ENCODE measurements around the gene RBM28. TPM values are rescaled to one million over a fixed set of nuclear protein-coding genes. Genes with fewer than 3 reads are reported as not detected.

The RBM28 gene
- total RNA-seq, 1 donor from 2014 or later, result 22.1 TPM

GRCh38 chr7:128362670-128363069 lies 19.0 kb upstream of the RBM28 start:
- DNase-seq (ENCODE audit: low read depth), result no peak
- TF ChIP-seq CTCF (conservative IDR thresholded peaks at IDR 0.05; ENCODE audit: low read depth, low read length), result no peak
- H3K4me3 ChIP-seq (ENCODE audit: low read depth, low read length), result no peak overlapping the region

- no peak for TF ChIP-seq CTCF (conservative IDR thresholded peaks at IDR 0.05; ENCODE audit: low read depth, low read length)
- DNase-seq (ENCODE audit: low read depth), result no peak
- peak within 1 kb of the TSS; percentile 42 for H3K4me3 ChIP-seq (ENCODE audit: low read depth, low read length)
Measured at GRCh38 chr7:128361411-128362379, 18.0 kb upstream of the RBM28 start, which contains the start of gene PRRT4. Gene PRRT4 (minus strand): TSS chr7:128361690.

GRCh38 chr7:128360359-128360678 lies 16.6 kb upstream of the RBM28 start:
- TF ChIP-seq CTCF (conservative IDR thresholded peaks at IDR 0.05; ENCODE audit: low read depth, low read length), result no peak
- DNase-seq (ENCODE audit: low read depth), result no peak
- H3K4me3 ChIP-seq (ENCODE audit: low read depth, low read length), result no peak overlapping the region

GRCh38 chr7:128359939-128360338 lies 16.2 kb upstream of the RBM28 start:
- H3K4me3 ChIP-seq (ENCODE audit: low read depth, low read length), result no peak overlapping the region
- DNase-seq (ENCODE audit: low read depth), result no peak
- TF ChIP-seq CTCF (conservative IDR thresholded peaks at IDR 0.05; ENCODE audit: low read depth, low read length), result no peak

- H3K4me3 ChIP-seq (ENCODE audit: low read depth, low read length), result no peak overlapping the region
- DNase-seq (ENCODE audit: low read depth), result no peak
- no peak for TF ChIP-seq CTCF (conservative IDR thresholded peaks at IDR 0.05; ENCODE audit: low read depth, low read length)
Measured at GRCh38 chr7:128359336-128359735, 15.6 kb upstream of the RBM28 start.

GRCh38 chr7:128358233-128358632 lies 14.5 kb upstream of the RBM28 start:
- H3K4me3 ChIP-seq (ENCODE audit: low read depth, low read length), result no peak overlapping the region
- no peak for DNase-seq (ENCODE audit: low read depth)
- TF ChIP-seq CTCF (conservative IDR thresholded peaks at IDR 0.05; ENCODE audit: low read depth, low read length), result no peak

GRCh38 chr7:128357217-128357613 lies 13.5 kb upstream of the RBM28 start:
- no peak for TF ChIP-seq CTCF (conservative IDR thresholded peaks at IDR 0.05; ENCODE audit: low read depth, low read length)
- H3K4me3 ChIP-seq (ENCODE audit: low read depth, low read length), result no peak overlapping the region
- DNase-seq (ENCODE audit: low read depth), result no peak

Data from epithelial cell of proximal tubule (primary cell).